ENCODE measurements around the gene STAT4.

GRCh38 chr2:191117341-191117740 is 33.5 kb downstream of the STAT4 start:
- TF ChIP-seq CTCF (IDR thresholded peaks at IDR 0.05) (no peak), ZBTB21 (CRISPR knock-in tag; IDR thresholded peaks at IDR 0.05; ENCODE audit: borderline replicate concordance) (no peak), ZNF512 (CRISPR knock-in tag; IDR thresholded peaks at IDR 0.05; ENCODE audit: borderline replicate concordance) (no peak), SMAD4 (CRISPR knock-in tag; IDR thresholded peaks at IDR 0.05) (no peak), FOXP1 (CRISPR knock-in tag; IDR thresholded peaks at IDR 0.05; ENCODE audit: borderline replicate concordance) (no peak), HMGA2 (CRISPR knock-in tag; IDR thresholded peaks at IDR 0.05) (no peak), ZNF317 (CRISPR knock-in tag; IDR thresholded peaks at IDR 0.05; ENCODE audit: borderline replicate concordance, low read depth) (no peak), ZNF138 (CRISPR knock-in tag; conservative IDR thresholded peaks at IDR 0.05) (no peak)
